Trophoblast cell (in vitro differentiated cells and primary cell): ENCODE results near the gene EXOC4.

Experiments used
- DNase-seq, 2 donors: peaks; one replicate each; pipeline ENCODE4 v3.0.0-alpha.2; 2016
- H2AFZ ChIP-seq: 2 replicates; pipeline ENCODE4 v1.6.1; 2013; ENCODE audit warnings: low read length, moderate library complexity, mild to moderate bottlenecking; ENCODE audit not compliant: insufficient read depth, poor library complexity
- H2AK5ac ChIP-seq: 2 replicates; pipeline ENCODE4 v1.6.1; 2013; ENCODE audit warnings: mild to moderate bottlenecking, low read length
- H2BK120ac ChIP-seq: 2 replicates; pipeline ENCODE4 v1.6.1; 2013; ENCODE audit warnings: low read length, mild to moderate bottlenecking, moderate library complexity; ENCODE audit not compliant: insufficient read depth, poor library complexity
- H2BK12ac ChIP-seq: 2 replicates; pipeline ENCODE4 v1.6.1; 2013; ENCODE audit warnings: mild to moderate bottlenecking, low read length, moderate library complexity
- H2BK5ac ChIP-seq: 2 replicates; pipeline ENCODE4 v1.6.1; 2013; ENCODE audit warnings: low read length, low read depth, moderate library complexity, mild to moderate bottlenecking; ENCODE audit not compliant: poor library complexity
- H3K14ac ChIP-seq: 2 replicates; pipeline ENCODE4 v1.6.1; 2013; ENCODE audit warnings: mild to moderate bottlenecking, low read length
- H3K18ac ChIP-seq: 2 replicates; pipeline ENCODE4 v1.6.1; 2013; ENCODE audit warnings: mild to moderate bottlenecking, low read length
- H3K23ac ChIP-seq: 2 replicates; pipeline ENCODE4 v1.6.1; 2013; ENCODE audit warnings: low read length
- H3K27ac ChIP-seq: 2 replicates; pipeline ENCODE4 v1.5.1; 2013; ENCODE audit warnings: low read depth, mild to moderate bottlenecking, inconsistent platforms, low read length, moderate library complexity
- H3K27me3 ChIP-seq: 2 replicates; pipeline ENCODE4 v1.6.1; 2013; ENCODE audit warnings: inconsistent platforms, mild to moderate bottlenecking, low read length, moderate library complexity; ENCODE audit not compliant: insufficient read depth
- H3K36me3 ChIP-seq, 2 experiments: 1 replicate in 1 of 2; 2 replicates in 1 of 2; pipeline ENCODE4 v1.6.1; 2013; ENCODE audit warnings: low read length in 2 of 2, mild to moderate bottlenecking in 2 of 2, moderate library complexity in 1 of 2; ENCODE audit not compliant: insufficient read depth in 2 of 2, control insufficient read depth in 1 of 2
- H3K4ac ChIP-seq: 2 replicates; pipeline ENCODE4 v1.6.1; 2013; ENCODE audit warnings: low read depth, mild to moderate bottlenecking, low read length, moderate library complexity
- H3K4me1 ChIP-seq, 2 experiments: 1 replicate in 1 of 2; 2 replicates in 1 of 2; pipeline ENCODE4 v1.6.1; 2013; ENCODE audit warnings: low read length in 2 of 2, mild to moderate bottlenecking in 2 of 2, moderate library complexity in 1 of 2; ENCODE audit not compliant: insufficient read depth in 2 of 2, control insufficient read depth in 1 of 2
- H3K4me2 ChIP-seq: 2 replicates; pipeline ENCODE4 v1.6.1; 2013; ENCODE audit warnings: inconsistent platforms, mild to moderate bottlenecking, low read length, moderate library complexity
- H3K4me3 ChIP-seq: 2 replicates; pipeline ENCODE4 v1.5.1; 2013; ENCODE audit warnings: mild to moderate bottlenecking, low read depth, low read length, inconsistent platforms
- H3K79me1 ChIP-seq: one replicate; pipeline ENCODE4 v1.6.1; 2013; ENCODE audit warnings: low read length
- H3K79me2 ChIP-seq: 2 replicates; pipeline ENCODE4 v1.6.1; 2013; ENCODE audit warnings: low read length, mild to moderate bottlenecking; ENCODE audit not compliant: control insufficient read depth, insufficient read depth, poor library complexity
- H3K9ac ChIP-seq: 2 replicates; pipeline ENCODE4 v1.6.1; 2013; ENCODE audit warnings: mild to moderate bottlenecking, low read length
- H3K9me3 ChIP-seq: 2 replicates; pipeline ENCODE4 v1.6.1; 2013; ENCODE audit warnings: low read depth, mild to moderate bottlenecking, control low read depth, inconsistent platforms, low read length; ENCODE audit not compliant: insufficient read depth
- H4K12ac ChIP-seq: 2 replicates; pipeline ENCODE4 v1.6.1; 2013; ENCODE audit warnings: low read depth, mild to moderate bottlenecking, low read length, moderate library complexity
- H4K8ac ChIP-seq: 2 replicates; pipeline ENCODE4 v1.6.1; 2013; ENCODE audit warnings: low read depth, mild to moderate bottlenecking, low read length, moderate library complexity
- H4K91ac ChIP-seq: one replicate; pipeline ENCODE4 v1.6.1; 2013; ENCODE audit warnings: low read depth, mild to moderate bottlenecking, low read length, moderate library complexity
- WGBS: extraction: QIAGEN DNeasy Blood & Tissue Kit; methylation state at CpG from one replicate; pipeline ENCODE4 v1.1.7; 2013; ENCODE audit warnings: missing lambda C conversion rate; ENCODE audit not compliant: insufficient read length, insufficient coverage; ENCODE audit errors: extremely low coverage; 5-methylcytosine and 5-hydroxymethylcytosine counted together

The EXOC4 gene

GRCh38 chr7:133857376-133858119 is 604.7 kb downstream of the EXOC4 start:
- no peaks in the 10 kb centered on the region for H3K27me3 ChIP-seq
- no peak overlapping the region for H2BK12ac ChIP-seq
- no peak overlapping the region for H2AK5ac ChIP-seq
- H3K27ac ChIP-seq = no peak overlapping the region
- no peaks in the 10 kb centered on the region for H3K79me2 ChIP-seq
- no peak overlapping the region for H2BK120ac ChIP-seq
- no peaks in the 10 kb centered on the region for H3K79me1 ChIP-seq
- no CpG with 5 or more reads among the region's 23 CpGs for WGBS
- no peak overlapping the region for H2BK5ac ChIP-seq
- no peak overlapping the region for H3K4me3 ChIP-seq
- H4K12ac ChIP-seq = no peak overlapping the region
- no peak overlapping the region for H3K9ac ChIP-seq
- no peak for DNase-seq
- no peak overlapping the region for H4K91ac ChIP-seq
- no peak overlapping the region for H4K8ac ChIP-seq
- no peak overlapping the region for H3K23ac ChIP-seq
- no peak overlapping the region for H2AFZ ChIP-seq
- H3K4me2 ChIP-seq = no peak overlapping the region
- H3K4me1 ChIP-seq = no peaks in the 10 kb centered on the region
- peaks cover 3% of the 10 kb centered on the region for H3K9me3 ChIP-seq
- H3K36me3 ChIP-seq = no peaks in the 10 kb centered on the region
- no peak overlapping the region for H3K18ac ChIP-seq
- no peak overlapping the region for H3K14ac ChIP-seq
- no peak overlapping the region for H3K4ac ChIP-seq

DNA sequence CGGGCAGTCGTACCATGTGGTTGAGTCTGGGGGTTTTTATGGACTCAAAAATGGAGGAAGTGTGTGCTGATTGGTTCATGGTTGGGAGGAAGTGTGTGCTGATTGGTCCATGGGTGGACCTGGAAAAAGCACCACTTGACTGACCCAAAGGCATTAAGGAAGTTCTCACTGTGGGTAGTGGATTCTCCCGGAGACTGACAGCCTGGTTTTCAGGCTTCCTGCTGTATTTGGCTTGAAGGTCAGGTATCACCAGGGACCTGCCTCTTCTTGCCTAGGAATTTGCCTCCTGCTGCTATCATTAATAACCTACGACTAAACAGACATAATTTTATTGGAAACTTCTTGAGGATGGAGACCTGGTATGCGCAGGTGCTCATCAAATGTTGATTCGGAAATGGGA is 605.4 kb downstream of the EXOC4 start:
- no peak overlapping the region for H3K4me3 ChIP-seq
- no peaks in the 10 kb centered on the region for H3K27me3 ChIP-seq
- no peak overlapping the region for H2AFZ ChIP-seq
- peaks cover 3% of the 10 kb centered on the region for H3K9me3 ChIP-seq
- no peak overlapping the region for H3K27ac ChIP-seq
- no peak overlapping the region for H2BK12ac ChIP-seq
- no peak overlapping the region for H2BK120ac ChIP-seq
- no peaks in the 10 kb centered on the region for H3K36me3 ChIP-seq
- H3K9ac ChIP-seq = no peak overlapping the region
- no peak overlapping the region for H3K14ac ChIP-seq
- H4K91ac ChIP-seq = no peak overlapping the region
- H4K8ac ChIP-seq = no peak overlapping the region
- no peak overlapping the region for H3K4me2 ChIP-seq
- no peak for DNase-seq
- H4K12ac ChIP-seq = no peak overlapping the region
- no peaks in the 10 kb centered on the region for H3K79me2 ChIP-seq
- no peak overlapping the region for H2BK5ac ChIP-seq
- no CpG with 5 or more reads among the region's 6 CpGs for WGBS
- no peak overlapping the region for H2AK5ac ChIP-seq
- H3K4ac ChIP-seq = no peak overlapping the region
- no peaks in the 10 kb centered on the region for H3K4me1 ChIP-seq
- no peak overlapping the region for H3K23ac ChIP-seq
- no peak overlapping the region for H3K18ac ChIP-seq
- no peaks in the 10 kb centered on the region for H3K79me1 ChIP-seq

GRCh38 chr7:133859231-133859630 is 606.4 kb downstream of the EXOC4 start:
- H3K4me2 ChIP-seq = no peak overlapping the region
- no CpG with 5 or more reads among the region's 5 CpGs for WGBS
- no peak overlapping the region for H3K23ac ChIP-seq

GRCh38 chr7:133859871-133860450 is 607.1 kb downstream of the EXOC4 start:
- Histone ChIP-seq H4K91ac (no peak overlapping the region), H3K36me3 (no peaks in the 10 kb centered on the region), H4K12ac (no peak overlapping the region), H2BK5ac (no peak overlapping the region), H2BK120ac (no peak overlapping the region), H3K18ac (no peak overlapping the region), H3K14ac (no peak overlapping the region), H3K9me3 (peaks cover 3% of the 10 kb centered on the region), H2BK12ac (no peak overlapping the region), H3K27ac (no peak overlapping the region), H3K4ac (no peak overlapping the region), H4K8ac (no peak overlapping the region), H3K4me2 (no peak overlapping the region), H3K79me1 (no peaks in the 10 kb centered on the region), H3K27me3 (no peaks in the 10 kb centered on the region), H3K9ac (no peak overlapping the region), H3K4me1 (no peaks in the 10 kb centered on the region), H2AFZ (no peak overlapping the region), H3K4me3 (no peak overlapping the region), H2AK5ac (no peak overlapping the region), H3K23ac (no peak overlapping the region), H3K79me2 (no peaks in the 10 kb centered on the region)
- DNase-seq = no peak
- no CpG with 5 or more reads among the region's 6 CpGs for WGBS

More at GRCh38 chr7:133859231-133859630, 606.4 kb downstream of the EXOC4 start:
- no peak overlapping the region for H4K8ac ChIP-seq
- no peaks in the 10 kb centered on the region for H3K79me2 ChIP-seq
- H4K91ac ChIP-seq = no peak overlapping the region
- H3K18ac ChIP-seq = no peak overlapping the region
- DNase-seq = no peak
- H3K14ac ChIP-seq = no peak overlapping the region
- H4K12ac ChIP-seq = no peak overlapping the region
- H3K27ac ChIP-seq = no peak overlapping the region
- no peak overlapping the region for H2BK12ac ChIP-seq
- H3K9ac ChIP-seq = no peak overlapping the region
- peaks cover 3% of the 10 kb centered on the region for H3K9me3 ChIP-seq
- H2AK5ac ChIP-seq = no peak overlapping the region
- H3K27me3 ChIP-seq = no peaks in the 10 kb centered on the region
- no peak overlapping the region for H2BK120ac ChIP-seq
- H2BK5ac ChIP-seq = no peak overlapping the region
- no peak overlapping the region for H2AFZ ChIP-seq
- H3K4me1 ChIP-seq = no peaks in the 10 kb centered on the region
- no peaks in the 10 kb centered on the region for H3K36me3 ChIP-seq
- no peaks in the 10 kb centered on the region for H3K79me1 ChIP-seq
- no peak overlapping the region for H3K4me3 ChIP-seq
- no peak overlapping the region for H3K4ac ChIP-seq
